HG02852 (cell line): ENCODE results near the gene SSTR4.

Experiments
- ATAC-seq: cut with Tn5 transposase; IDR thresholded peaks from one replicate; pipeline ENCODE4 v1.9.1; 2021; ENCODE audit warnings: mild to moderate bottlenecking, moderate library complexity; ENCODE audit not compliant: unreplicated experiment

Gene SSTR4

GRCh38 chr20:23085436-23086055 is 50.4 kb downstream of the SSTR4 start:
- no peak for ATAC-seq

- ATAC-seq, result no peak
Observed at GRCh38 chr20:23086056-23086566, 51.0 kb downstream of the SSTR4 start, which contains the start of gene CD93. CD93 (minus strand) TSS chr20:23086324; CDS start chr20:23086192, 132 bp downstream.

- no peak for ATAC-seq
Observed at GRCh38 chr20:23086931-23087411, 51.9 kb downstream of the SSTR4 start.

- no peak for ATAC-seq
Observed at GRCh38 chr20:23087587-23088251, 52.6 kb downstream of the SSTR4 start.
